Neural cell (in vitro differentiated cells): ENCODE data around the gene SARS1.

Source experiments
- CTCF ChIP-seq: fragments of 450-650 bp; IDR thresholded peaks from 2 replicates; pipeline ENCODE4 v1.5.1; 2014; ENCODE audit warnings: antibody characterized with exemption, mild to moderate bottlenecking, moderate library complexity; ENCODE audit not compliant: poor library complexity, severe bottlenecking
- EP300 ChIP-seq: fragments of 450-650 bp; conservative IDR thresholded peaks from 2 replicates; pipeline ENCODE4 v1.6.1; 2014; ENCODE audit warnings: antibody characterized with exemption, mild to moderate bottlenecking, moderate library complexity; ENCODE audit not compliant: poor library complexity, severe bottlenecking
- EZH2 ChIP-seq: fragments of 200-600, 300-800 bp; shearing (Covaris generic), sonication (generic); IDR thresholded peaks from 2 replicates; pipeline ENCODE4 v1.6.1; 2014; ENCODE audit warnings: antibody characterized with exemption, low read length, borderline replicate concordance, mild to moderate bottlenecking; ENCODE audit not compliant: insufficient read depth, poor library complexity, severe bottlenecking
- REST ChIP-seq: IDR thresholded peaks from 2 replicates; pipeline ENCODE4 v1.6.1; 2012; ENCODE audit warnings: borderline replicate concordance
- TAF1 ChIP-seq: IDR thresholded peaks from 2 replicates; pipeline ENCODE4 v1.6.1; 2012; ENCODE audit warnings: low read depth

DNA sequence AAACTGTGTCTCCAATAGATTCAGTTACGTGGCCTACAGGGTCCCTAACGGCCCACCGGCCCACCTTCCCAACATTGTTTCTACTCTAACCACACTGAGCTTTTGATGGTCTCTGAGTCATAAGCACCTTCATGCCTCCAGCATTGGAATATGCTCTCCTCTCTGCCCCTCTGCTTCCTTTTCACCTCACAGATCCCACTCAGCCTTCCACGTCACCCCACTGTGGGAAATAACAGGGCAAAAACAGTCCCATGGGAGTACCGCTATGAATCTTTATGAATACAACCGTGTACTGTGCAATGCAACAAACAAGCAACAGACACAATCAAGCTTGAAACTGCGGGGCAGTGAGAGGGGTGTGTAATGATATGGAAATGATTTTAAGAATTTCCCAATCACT is 5.3 kb upstream of the SARS1 start:
- no peak for TF ChIP-seq TAF1
- TF ChIP-seq CTCF: no peak
- TF ChIP-seq EP300: no peak
- no peak for TF ChIP-seq EZH2
- no peak for TF ChIP-seq REST
